Measurements from ENCODE around the gene KRTAP10-11. TPM values are rescaled to one million over a fixed set of nuclear protein-coding genes. Genes with fewer than 3 reads are reported as not detected.

KRTAP10-11 gene
- total and polyA plus RNA-seq, 7 donors, result not detected

DNA sequence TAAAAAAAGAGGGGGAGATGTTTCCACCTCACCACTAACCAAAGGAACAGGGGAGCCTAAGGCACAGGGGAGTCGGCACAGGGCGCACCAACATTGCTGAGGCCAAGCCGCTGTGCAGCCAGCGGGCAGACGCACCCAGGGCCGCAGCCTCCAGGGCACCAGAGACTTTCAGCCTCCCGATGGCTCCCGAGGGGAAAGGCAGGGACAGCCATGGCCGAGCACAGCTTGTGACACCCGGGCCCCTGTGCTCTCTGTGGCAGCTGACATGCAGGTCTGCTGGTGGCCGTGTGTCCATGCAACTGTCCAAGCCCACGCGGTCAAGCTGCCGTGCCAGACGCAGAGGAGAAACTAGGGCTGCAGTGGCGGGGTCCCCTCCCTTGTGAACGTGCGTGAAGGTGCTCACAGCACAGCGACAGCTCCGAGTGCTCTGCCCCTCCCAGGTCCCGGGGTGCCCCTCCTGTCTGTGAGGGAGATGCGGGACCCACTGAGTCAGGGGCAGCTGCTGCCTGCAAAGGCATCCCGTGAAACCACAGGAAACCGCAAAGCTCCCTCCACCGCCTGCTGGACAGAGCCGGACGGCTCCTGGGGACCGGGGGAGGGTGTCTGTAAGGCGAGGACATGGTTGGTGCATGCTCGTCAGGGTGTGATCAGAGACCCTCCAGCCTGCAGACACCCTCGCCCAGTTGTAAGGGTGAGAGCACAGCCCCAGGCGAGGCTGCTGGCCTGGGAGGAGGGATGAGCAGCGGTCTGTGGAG is 2.5 kb downstream of the KRTAP10-11 start:
- TF ChIP-seq CTCF (IDR thresholded peaks at IDR 0.05), result no peak
- Histone ChIP-seq H3K9me3 (peaks cover 3% of the 10 kb centered on the region), H3K27ac (no peak overlapping the region), H3K4me1 (no peaks in the 10 kb centered on the region), H3K27me3 (ENCODE audit: insufficient read depth in 3 of 3, low read length in 2 of 3) (peaks cover 0 to 43% (median 6%) of the 10 kb centered on the region in 3 donors), H3K4me3 (no peak overlapping the region), H3K36me3 (ENCODE audit: insufficient read depth in 1 of 2, low read depth in 1 of 2) (no peaks in the 10 kb centered on the region)
- ATAC-seq, result no peak
- intact Hi-C loops (cut with DNase I), result no loop called here
- DNase-seq, result no peak
- 68 to 74% (median 71%) methylated on average over 33 of the region's 33 CpGs for WGBS, 3 donors

DNA sequence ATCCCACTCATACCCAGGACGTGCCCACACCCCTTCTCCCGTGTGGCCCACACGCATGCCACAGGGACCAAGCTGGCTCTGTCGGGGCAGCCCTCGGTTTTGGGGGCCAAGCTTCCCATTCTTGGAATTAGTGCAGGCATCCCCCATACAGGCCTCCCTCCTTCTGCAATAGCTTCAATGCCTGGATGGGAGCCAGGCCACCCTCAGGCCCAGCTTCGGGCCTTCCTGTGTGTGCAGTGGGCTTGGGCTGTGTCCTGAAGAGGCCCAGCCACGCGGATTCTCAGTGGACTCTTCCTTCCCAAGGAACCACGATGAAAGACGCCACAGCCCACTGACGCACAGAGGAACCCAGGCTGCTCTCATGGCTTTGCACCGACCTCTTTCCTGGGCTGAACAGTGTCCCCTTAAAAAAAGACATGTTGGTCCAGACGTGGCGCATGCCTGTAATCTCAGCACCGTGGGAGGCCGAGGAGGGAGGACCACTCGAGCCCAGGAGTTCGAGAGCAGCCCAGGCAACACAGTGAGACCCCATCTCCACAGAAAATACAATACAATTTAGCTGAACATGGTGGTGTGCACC is 3.4 kb downstream of the KRTAP10-11 start:
- WGBS, 3 donors, result 80 to 81% (median 81%) methylated on average over 18 of the region's 18 CpGs
- Histone ChIP-seq H3K36me3 (ENCODE audit: insufficient read depth in 1 of 2, low read depth in 1 of 2) (no peaks in the 10 kb centered on the region), H3K27me3 (ENCODE audit: insufficient read depth in 3 of 3, low read length in 2 of 3) (peaks cover 0 to 43% (median 4%) of the 10 kb centered on the region in 3 donors), H3K4me1 (no peaks in the 10 kb centered on the region), H3K27ac (no peak overlapping the region), H3K4me3 (no peak overlapping the region), H3K9me3 (no peaks in the 10 kb centered on the region)
- DNase-seq (no peak), ATAC-seq (no peak)
- TF ChIP-seq CTCF (IDR thresholded peaks at IDR 0.05), result no peak
- intact Hi-C loops (cut with DNase I), result no loop called here

GRCh38 chr21:44650265-44650972 is 4.2 kb downstream of the KRTAP10-11 start:
- TF ChIP-seq CTCF (IDR thresholded peaks at IDR 0.05), result no peak
- ATAC-seq (no peak), DNase-seq (no peak)
- WGBS, 3 donors, result 90 to 92% (median 91%) methylated on average over 20 of the region's 20 CpGs
- H3K4me1 ChIP-seq, result no peaks in the 10 kb centered on the region
- no peak overlapping the region for H3K27ac ChIP-seq
- H3K4me3 ChIP-seq, result no peak overlapping the region
- no peaks in the 10 kb centered on the region for H3K9me3 ChIP-seq
- intact Hi-C loops (cut with DNase I), result no loop called here
- H3K27me3 ChIP-seq (ENCODE audit: insufficient read depth in 3 of 3, low read length in 2 of 3), result peaks cover 0 to 35% (median 4%) of the 10 kb centered on the region in 3 donors
- no peaks in the 10 kb centered on the region for H3K36me3 ChIP-seq (ENCODE audit: insufficient read depth in 1 of 2, low read depth in 1 of 2)

DNA sequence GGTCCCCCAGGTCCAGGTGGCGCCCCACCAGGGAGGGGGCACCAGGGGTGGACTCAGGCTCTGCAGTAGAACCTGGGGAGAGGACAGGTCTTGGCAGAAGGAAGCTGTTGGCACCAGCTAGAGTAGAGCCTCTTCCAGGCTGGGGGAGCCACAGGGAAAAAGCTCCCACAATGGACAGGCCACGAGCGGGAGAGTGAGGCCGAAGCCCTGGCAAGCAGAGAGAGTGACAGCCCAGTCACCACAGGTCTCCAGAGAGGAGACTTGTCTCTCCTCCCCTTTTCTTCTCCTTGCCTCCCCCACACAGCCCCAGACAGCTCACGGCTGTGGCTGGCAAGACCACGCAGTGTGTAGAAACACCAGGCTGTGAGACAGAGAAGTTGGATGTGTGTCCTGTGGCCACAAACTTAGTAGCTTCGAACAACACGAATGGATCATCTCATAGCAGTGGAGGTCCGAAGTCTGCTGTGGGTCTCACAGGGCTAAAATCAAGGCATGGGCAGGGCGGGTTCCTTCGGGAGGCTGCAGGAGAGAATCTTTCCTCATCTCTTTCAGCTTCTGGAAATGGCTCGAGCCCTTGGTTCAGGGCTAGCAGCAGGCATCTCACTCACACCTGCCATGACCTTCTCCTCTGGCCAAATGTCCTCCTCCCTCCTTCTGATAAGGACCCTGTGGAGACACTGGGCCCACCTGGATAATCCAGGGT is 4.9 kb downstream of the KRTAP10-11 start:
- Histone ChIP-seq H3K4me1 (no peaks in the 10 kb centered on the region), H3K27me3 (ENCODE audit: insufficient read depth in 3 of 3, low read length in 2 of 3) (peaks cover 0 to 36% (median 6%) of the 10 kb centered on the region in 3 donors), H3K36me3 (ENCODE audit: insufficient read depth in 1 of 2, low read depth in 1 of 2) (no peaks in the 10 kb centered on the region), H3K27ac (no peak overlapping the region), H3K9me3 (no peaks in the 10 kb centered on the region), H3K4me3 (no peak overlapping the region)
- TF ChIP-seq CTCF (IDR thresholded peaks at IDR 0.05), result no peak
- ATAC-seq (no peak), DNase-seq (no peak)
- WGBS, 3 donors, result 82 to 93% (median 89%) methylated on average over 12 of the region's 12 CpGs
- intact Hi-C loops (cut with DNase I), result no loop called here
